Body of pancreas (tissue), 4 donors: ENCODE measurements around the gene BOC.

ENCODE experiments used
- CTCF ChIP-seq, 7 experiments: fragments of 450-650 bp in 4 of 7; fragments of 200-600 bp in 3 of 7; sonication (generic) in 3 of 7; IDR thresholded peaks; one replicate each; pipeline ENCODE4 v1.5.1; 2016 to 2019; ENCODE audit warnings: antibody characterized with exemption in 7 of 7
- POLR2A ChIP-seq, 3 donors: fragments of 450-650 bp; IDR thresholded peaks; one replicate each; pipeline ENCODE4 v1.6.1; 2016; ENCODE audit warnings: antibody characterized with exemption in 3 of 3, mild to moderate bottlenecking in 2 of 3

GRCh38 chr3:113240841-113241240 lies 29.5 kb downstream of the BOC start:
- TF ChIP-seq POLR2A (IDR thresholded peaks at IDR 0.05) (no peak), CTCF (IDR thresholded peaks at IDR 0.05) (no peak)
